HCT116 (cell line): ENCODE measurements around the gene ADGRF4. TPM values are rescaled to one million over a fixed set of nuclear protein-coding genes. Genes with fewer than 3 reads are reported as not detected.

Experiments used
- ATAC-seq: fragments of 200-7000 bp; cut with Tn5 transposase; 2 replicates; pipeline ENCODE4 v1.9.1; 2020; ENCODE audit warnings: mild to moderate bottlenecking, moderate library complexity
- BruUV-seq: library from RNA; stranded (reverse); fragments of 400-500 nt; replicated peaks from 2 replicates; lab custom pipeline; 2021; lab: Mats Ljungman, UMichigan
- CTCF ChIA-PET: fragments of 300-600 bp; sonication (Branson Sonifier 250); formaldehyde crosslinking; loops from one replicate; lab custom pipeline; 2021; ENCODE audit warnings: antibody characterized with exemption; lab: Charles Lee
- POLR2A ChIA-PET: fragments of 300-600, 350-600 bp; sonication (Branson Sonifier 250); formaldehyde crosslinking; loops from one replicate; lab custom pipeline; 2021; ENCODE audit warnings: antibody characterized with exemption; lab: Charles Lee
- RAD21 ChIA-PET, 2 experiments: fragments of 300-600 bp; sonication (Branson Sonifier 250); formaldehyde crosslinking; loops; one replicate each; lab custom pipeline; 2023; ENCODE audit warnings: low total read pairs in 2 of 2; ENCODE audit not compliant: uncharacterized antibody in 2 of 2, unreplicated experiment in 2 of 2, low non-redundant PET in 1 of 2; lab: Charles Lee
- DNase-seq: peaks from one replicate; pipeline ENCODE4 v3.0.0-alpha.2; 2010; ENCODE audit warnings: low read depth, low spot score
- H2AFZ ChIP-seq: fragments of 200-600 bp; shearing (Covaris generic), sonication (generic); 2 replicates; pipeline ENCODE4 v1.6.1; 2017; ENCODE audit warnings: low read depth, mixed run types, mixed read lengths, antibody characterized with exemption, low read length; ENCODE audit not compliant: poor library complexity, severe bottlenecking
- H3K27ac ChIP-seq: 2 replicates; pipeline ENCODE4 v1.5.1; 2012; ENCODE audit warnings: low read depth, low read length
- H3K27me3 ChIP-seq: fragments of 200-600 bp; sonication (generic); 2 replicates; pipeline ENCODE4 v1.6.1; 2016; ENCODE audit warnings: mixed run types, low read length, mixed read lengths; ENCODE audit not compliant: insufficient read depth
- H3K36me3 ChIP-seq, 2 experiments: fragments of 200-500 bp in 1 of 2; fragments of 200-600 bp in 1 of 2; sonication (Bioruptor generic) in 1 of 2; sonication (generic) in 1 of 2; 2 replicates each; pipeline versions ENCODE4 v1.5.1 to v1.6.1; 2014 to 2016; ENCODE audit warnings: low read length in 2 of 2, inconsistent platforms in 1 of 2, mixed read lengths in 1 of 2, mixed run types in 1 of 2; ENCODE audit not compliant: insufficient read depth in 2 of 2, control insufficient read depth in 1 of 2
- H3K4me1 ChIP-seq, 2 experiments: fragments of 200-600 bp in 1 of 2; sonication (generic) in 1 of 2; 2 replicates each; pipeline versions ENCODE4 v1.5.1 to v1.6.1; 2012 to 2017; ENCODE audit warnings: low read length in 2 of 2, inconsistent platforms in 1 of 2, mild to moderate bottlenecking in 1 of 2, mixed read lengths in 1 of 2, mixed run types in 1 of 2, moderate library complexity in 1 of 2; ENCODE audit not compliant: insufficient read depth in 2 of 2, control insufficient read depth in 1 of 2
- H3K4me2 ChIP-seq: fragments of 200-600 bp; sonication (generic); 2 replicates; pipeline ENCODE4 v1.6.1; 2017; ENCODE audit warnings: mixed run types, low read length, mixed read lengths
- H3K4me3 ChIP-seq, 2 experiments: fragments of 200-600 bp in 1 of 2; sonication (generic) in 1 of 2; replicated peaks in 1 of 2; 2 replicates each; pipeline ENCODE4 v1.5.1; 2011 to 2016; ENCODE audit warnings: low read length in 2 of 2, control low read depth in 1 of 2, low read depth in 1 of 2, mild to moderate bottlenecking in 1 of 2, mixed read lengths in 1 of 2, mixed run types in 1 of 2
- H3K79me2 ChIP-seq: fragments of 200-600 bp; sonication (generic); 2 replicates; pipeline ENCODE4 v1.6.1; 2017; ENCODE audit warnings: mild to moderate bottlenecking, mixed run types, low read length, moderate library complexity, mixed read lengths; ENCODE audit not compliant: insufficient read depth
- H3K9ac ChIP-seq: fragments of 200-600 bp; sonication (generic); 2 replicates; pipeline ENCODE4 v1.6.1; 2016; ENCODE audit warnings: low read length, mixed read lengths
- H3K9me2 ChIP-seq: fragments of 200-600 bp; sonication (generic), shearing (Covaris generic); 2 replicates; pipeline ENCODE4 v1.6.1; 2017; ENCODE audit warnings: mixed run types, mild to moderate bottlenecking, moderate library complexity; ENCODE audit not compliant: insufficient read depth
- H3K9me3 ChIP-seq, 2 experiments: fragments of 200-500 bp in 1 of 2; fragments of 200-600 bp in 1 of 2; sonication (Bioruptor generic) in 1 of 2; sonication (generic) in 1 of 2; 2 replicates each; pipeline ENCODE4 v1.6.1; 2014 to 2017; ENCODE audit warnings: low read length in 2 of 2, mixed read lengths in 2 of 2, inconsistent platforms in 1 of 2, low read depth in 1 of 2, mild to moderate bottlenecking in 1 of 2, mixed run types in 1 of 2, moderate library complexity in 1 of 2; ENCODE audit not compliant: control insufficient read depth in 1 of 2, insufficient read depth in 1 of 2
- H4K20me1 ChIP-seq: fragments of 200-600 bp; sonication (generic), shearing (Covaris generic); 2 replicates; pipeline ENCODE4 v1.6.1; 2017; ENCODE audit warnings: mixed run types, mild to moderate bottlenecking, moderate library complexity; ENCODE audit not compliant: insufficient read depth
- ATF3 ChIP-seq: IDR thresholded peaks from 2 replicates; pipeline ENCODE4 v1.6.1; 2012
- CTCF ChIP-seq, 3 experiments: fragments of 200-600 bp in 1 of 3; sonication (generic) in 1 of 3; IDR thresholded peaks in 2 of 3; conservative IDR thresholded peaks in 1 of 3; 2 replicates each; pipeline ENCODE4 v1.5.1; 2012 to 2017; ENCODE audit warnings: low read depth in 2 of 3, low read length in 2 of 3, antibody characterized with exemption in 1 of 3, borderline replicate concordance in 1 of 3, control low read depth in 1 of 3, mild to moderate bottlenecking in 1 of 3, mixed read lengths in 1 of 3, mixed run types in 1 of 3, moderate library complexity in 1 of 3; ENCODE audit not compliant: insufficient read depth in 1 of 3
- EZH2phosphoT487 ChIP-seq: fragments of 200-600 bp; IDR thresholded peaks from 2 replicates; pipeline ENCODE4 v1.6.1; 2018; ENCODE audit warnings: antibody characterized with exemption, borderline replicate concordance
- FOSL1 ChIP-seq: IDR thresholded peaks from 2 replicates; pipeline ENCODE4 v1.6.1; 2012; ENCODE audit warnings: low read depth
- POLR2AphosphoS5 ChIP-seq: IDR thresholded peaks from 2 replicates; pipeline ENCODE4 v1.6.1; 2011; ENCODE audit warnings: mild to moderate bottlenecking, low read depth, low read length, moderate library complexity
- RAD21 ChIP-seq: IDR thresholded peaks from 2 replicates; pipeline ENCODE4 v1.6.1; 2012; ENCODE audit warnings: low read depth, mild to moderate bottlenecking
- SIN3A ChIP-seq: IDR thresholded peaks from 2 replicates; pipeline ENCODE4 v1.6.1; 2012; ENCODE audit warnings: low read depth
- TCF7L2 ChIP-seq: IDR thresholded peaks from 2 replicates; pipeline ENCODE4 v1.7.0; 2011; ENCODE audit warnings: borderline replicate concordance, inconsistent platforms; ENCODE audit not compliant: insufficient read depth, insufficient read length; ENCODE audit errors: extremely low read depth
- YY1 ChIP-seq: IDR thresholded peaks from 2 replicates; pipeline ENCODE4 v1.6.1; 2011; ENCODE audit warnings: low read length, low read depth, moderate library complexity, mild to moderate bottlenecking; ENCODE audit not compliant: insufficient replicate concordance; ENCODE audit errors: extremely low read depth
- ZFX ChIP-seq: fragments of 450-650 bp; IDR thresholded peaks from 2 replicates; pipeline ENCODE4 v1.6.1; 2017
- intact Hi-C: fragments of 100-400 bp; cut with micrococcal nuclease; formaldehyde crosslinking; loops from 2 replicates; pipeline ENCODE4 v1.10.0; 2022
- total RNA-seq: library from RNA; stranded (reverse); gene quantifications from one replicate; pipeline ENCODE4 v1.2.1, GENCODE V29; 2021; ENCODE audit not compliant: unreplicated experiment
- TF ChIP-seq, protein P1 (sequence below): IDR thresholded peaks from 2 replicates; pipeline ENCODE4 v1.6.1; 2012
- TF ChIP-seq, protein P2 (sequence below): IDR thresholded peaks from 2 replicates; pipeline ENCODE4 v1.6.1; 2011; ENCODE audit warnings: mild to moderate bottlenecking, low read length, moderate library complexity; ENCODE audit not compliant: insufficient replicate concordance; ENCODE audit errors: extremely low read depth

Gene ADGRF4
- total RNA-seq, 1 experiment from 2014 or later: not detected

GRCh38 chr6:47718571-47718970 is 20.2 kb downstream of the ADGRF4 start:
- Histone ChIP-seq H3K9me3 (no peaks in the 10 kb centered on the region), H3K9ac (no peak overlapping the region), H3K9me2 (no peaks in the 10 kb centered on the region; the same call in 1 of the 2 replicates), H3K4me2 (no peak overlapping the region), H2AFZ (no peak overlapping the region), H3K27ac (no peak overlapping the region), H4K20me1 (no peaks in the 10 kb centered on the region), H3K27me3 (no peaks in the 10 kb centered on the region), H3K4me1 (no peaks in the 10 kb centered on the region), H3K4me3 (no peak overlapping the region), H3K36me3 (no peaks in the 10 kb centered on the region), H3K79me2 (no peaks in the 10 kb centered on the region)
- ChIA-PET POLR2A (interaction anchor here (0.6 kb wide), 1 partner anchor 269 kb away, joined by 3 read pairs; no protein-coding TSS in a partner anchor), CTCF (no interaction called here), RAD21 (no interaction called here)
- no TSS peak for BruUV-seq
- DNase-seq (no peak), ATAC-seq (no peak)
- TF ChIP-seq, protein P1, sequence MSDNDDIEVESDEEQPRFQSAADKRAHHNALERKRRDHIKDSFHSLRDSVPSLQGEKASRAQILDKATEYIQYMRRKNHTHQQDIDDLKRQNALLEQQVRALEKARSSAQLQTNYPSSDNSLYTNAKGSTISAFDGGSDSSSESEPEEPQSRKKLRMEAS: no peak
- TF ChIP-seq SIN3A (no peak), POLR2AphosphoS5 (no peak), CTCF (IDR thresholded peaks at IDR 0.05 in 2 of 3, conservative IDR thresholded peaks at IDR 0.05 in 1 of 3; ENCODE audit: borderline replicate concordance in 1 of 3, insufficient read depth in 1 of 3, low read depth in 2 of 3, low read length in 2 of 3) (no peak), ATF3 (no peak), EZH2phosphoT487 (no peak), ZFX (no peak), FOSL1 (no peak), TCF7L2 (no peak), RAD21 (no peak), YY1 (no peak)
- TF ChIP-seq, protein P2, sequence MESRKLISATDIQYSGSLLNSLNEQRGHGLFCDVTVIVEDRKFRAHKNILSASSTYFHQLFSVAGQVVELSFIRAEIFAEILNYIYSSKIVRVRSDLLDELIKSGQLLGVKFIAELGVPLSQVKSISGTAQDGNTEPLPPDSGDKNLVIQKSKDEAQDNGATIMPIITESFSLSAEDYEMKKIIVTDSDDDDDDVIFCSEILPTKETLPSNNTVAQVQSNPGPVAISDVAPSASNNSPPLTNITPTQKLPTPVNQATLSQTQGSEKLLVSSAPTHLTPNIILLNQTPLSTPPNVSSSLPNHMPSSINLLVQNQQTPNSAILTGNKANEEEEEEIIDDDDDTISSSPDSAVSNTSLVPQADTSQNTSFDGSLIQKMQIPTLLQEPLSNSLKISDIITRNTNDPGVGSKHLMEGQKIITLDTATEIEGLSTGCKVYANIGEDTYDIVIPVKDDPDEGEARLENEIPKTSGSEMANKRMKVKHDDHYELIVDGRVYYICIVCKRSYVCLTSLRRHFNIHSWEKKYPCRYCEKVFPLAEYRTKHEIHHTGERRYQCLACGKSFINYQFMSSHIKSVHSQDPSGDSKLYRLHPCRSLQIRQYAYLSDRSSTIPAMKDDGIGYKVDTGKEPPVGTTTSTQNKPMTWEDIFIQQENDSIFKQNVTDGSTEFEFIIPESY: no peak
- intact Hi-C loops: no loop called here
